ENCODE measurements around the gene SLC5A10.

Gene SLC5A10

DNA sequence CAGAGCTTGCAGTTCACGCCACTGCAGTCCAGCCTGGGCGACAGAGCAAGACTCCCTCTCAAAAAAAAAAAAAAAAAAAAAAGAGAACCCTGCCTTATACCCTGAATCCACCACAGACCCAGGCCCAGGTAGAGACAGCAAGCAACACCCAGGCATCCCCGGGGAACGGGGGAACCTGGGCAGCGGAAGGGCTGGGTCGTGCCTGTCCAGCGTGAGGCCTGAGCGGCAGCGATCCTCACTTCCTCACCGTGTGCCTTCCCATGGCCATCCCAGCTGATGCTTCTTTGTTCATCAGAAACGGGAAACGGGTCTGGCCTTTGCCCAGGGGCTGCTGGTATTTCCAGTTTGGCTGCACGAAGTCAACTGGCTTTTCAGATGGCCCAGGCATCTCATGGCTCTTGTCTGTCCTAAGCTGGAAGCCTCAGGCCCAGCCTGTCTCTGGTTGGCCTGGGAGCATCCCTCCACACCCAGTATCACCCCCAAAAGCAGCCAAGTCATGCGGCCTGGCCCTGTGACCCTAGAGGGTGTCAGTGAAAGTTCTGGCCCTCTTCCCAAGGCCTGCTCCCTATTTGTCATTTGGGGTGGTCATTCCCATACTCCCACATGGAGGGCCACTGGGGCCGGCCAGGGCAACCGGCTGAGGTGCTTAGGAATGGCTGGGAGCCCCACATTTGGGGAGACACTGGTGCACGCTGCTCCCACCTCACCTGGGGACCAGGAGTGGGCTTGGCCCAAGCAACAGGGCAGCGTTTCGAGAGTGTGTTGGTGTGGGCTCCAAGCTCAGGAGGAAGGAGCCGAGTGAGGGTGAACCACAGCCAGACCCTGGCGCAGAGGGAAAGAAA, 32.5 kb downstream of the SLC5A10 start:
- DNase-seq (ENCODE audit: low read depth in 2 of 2): no peak

DNA sequence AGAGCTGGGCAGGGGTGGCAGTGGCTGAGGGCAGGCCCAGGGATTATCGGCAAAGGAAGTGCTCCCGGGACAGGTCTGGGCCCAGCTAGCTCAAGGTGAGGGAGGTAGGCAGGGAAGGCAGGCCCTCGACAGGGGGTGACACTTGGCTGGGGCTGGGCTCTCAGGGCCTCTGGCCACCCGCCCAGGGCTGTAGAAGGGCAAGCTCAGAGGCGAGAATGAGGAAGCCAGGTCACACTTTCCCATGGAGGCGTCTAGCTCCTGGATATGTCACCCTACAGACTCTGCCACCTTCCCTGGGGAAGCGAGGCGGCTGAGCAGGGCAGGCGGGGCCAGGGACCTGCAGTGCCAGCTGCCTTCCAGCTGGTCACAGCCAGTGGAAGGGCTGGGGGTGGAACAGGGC, 33.5 kb downstream of the SLC5A10 start:
- no peak for DNase-seq (ENCODE audit: low read depth in 2 of 2)

DNA sequence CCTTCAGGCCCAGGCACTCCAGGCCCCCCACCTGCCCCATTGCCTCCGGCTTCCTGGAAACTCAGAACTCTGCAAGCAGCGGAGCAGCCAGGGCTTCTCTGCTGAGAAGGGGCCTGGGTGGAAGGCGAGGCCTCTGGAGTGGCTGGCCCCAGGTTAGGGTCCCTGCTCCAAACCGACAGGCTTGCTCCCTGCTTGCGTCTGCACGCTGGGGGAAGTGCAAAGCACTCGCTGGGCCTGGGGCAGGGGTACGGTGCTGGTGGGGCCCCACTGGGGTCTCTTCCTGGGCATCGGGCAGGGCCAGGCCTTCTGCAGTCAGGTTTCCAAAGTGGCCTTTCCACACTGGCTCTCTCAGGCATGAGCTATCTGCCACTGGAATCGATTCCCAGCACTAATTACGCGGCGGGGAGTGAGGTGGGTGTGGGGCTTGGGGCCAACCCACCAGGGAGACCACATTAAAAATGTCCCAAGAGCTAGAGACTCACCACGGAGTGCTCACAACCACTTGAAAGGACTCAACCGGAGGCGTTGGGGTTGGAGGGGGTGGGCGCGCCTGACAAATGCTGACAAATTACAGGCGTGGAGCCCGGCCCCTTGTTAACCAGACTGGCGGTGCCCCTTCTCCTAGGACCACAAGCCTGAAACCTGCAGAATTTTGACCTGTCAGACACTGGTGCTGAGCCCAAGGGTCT, 34.7 kb downstream of the SLC5A10 start:
- peak in 1 of 2 donors; percentile 13 for DNase-seq (ENCODE audit: low read depth in 2 of 2)

DNA sequence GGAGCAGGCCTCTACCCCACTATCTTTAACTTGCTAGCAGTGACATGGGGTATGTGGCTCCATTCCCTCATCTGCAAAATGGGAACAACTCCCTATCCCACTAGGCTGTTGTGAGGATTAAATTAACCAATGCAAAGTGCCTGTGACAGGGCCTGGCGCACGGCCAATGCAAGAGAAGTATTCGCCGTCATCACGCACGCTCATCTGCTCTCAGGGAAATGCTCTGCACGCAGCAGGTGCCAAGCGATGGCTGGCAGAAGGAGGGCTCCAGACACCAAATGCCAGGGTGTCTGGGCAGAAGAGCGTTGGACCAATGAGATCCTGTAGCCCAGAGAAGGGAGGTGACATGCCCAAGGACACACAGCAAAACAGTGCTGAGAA, 35.3 kb downstream of the SLC5A10 start:
- DNase-seq (ENCODE audit: low read depth in 2 of 2): no peak

DNA sequence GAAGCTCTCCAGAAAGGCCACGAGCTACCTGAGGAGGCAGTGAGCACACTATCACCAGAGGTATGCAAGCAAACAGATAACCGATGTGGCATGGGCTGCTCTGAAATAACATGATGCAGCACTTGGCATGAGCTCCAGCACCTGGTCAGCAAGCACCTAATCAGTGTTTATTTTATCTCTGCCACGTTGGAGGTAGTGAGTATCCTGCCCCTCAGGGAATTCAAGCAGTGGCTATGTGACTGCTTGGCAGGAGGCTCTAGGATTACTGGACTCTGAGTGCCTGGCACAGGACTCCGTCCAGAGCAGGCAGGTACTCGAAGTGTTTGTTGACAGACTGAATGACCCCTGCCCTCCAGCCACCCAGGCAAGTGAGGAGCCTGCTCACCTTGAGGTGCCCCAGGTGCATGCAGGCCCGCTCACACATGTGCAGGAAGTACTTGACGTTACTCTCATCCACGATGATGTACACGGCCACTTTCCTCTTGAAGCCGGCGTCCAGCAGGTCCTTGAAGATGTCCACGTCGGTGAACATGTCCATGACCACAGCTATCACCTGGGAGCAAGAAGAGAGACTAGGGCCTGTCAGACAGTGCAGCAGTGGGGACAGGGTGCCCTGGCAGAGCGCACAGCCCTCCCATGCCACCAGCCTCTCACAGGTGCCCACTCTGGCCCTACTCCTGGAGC, 36.0 kb downstream of the SLC5A10 start:
- no peak for DNase-seq (ENCODE audit: low read depth in 2 of 2)

DNA sequence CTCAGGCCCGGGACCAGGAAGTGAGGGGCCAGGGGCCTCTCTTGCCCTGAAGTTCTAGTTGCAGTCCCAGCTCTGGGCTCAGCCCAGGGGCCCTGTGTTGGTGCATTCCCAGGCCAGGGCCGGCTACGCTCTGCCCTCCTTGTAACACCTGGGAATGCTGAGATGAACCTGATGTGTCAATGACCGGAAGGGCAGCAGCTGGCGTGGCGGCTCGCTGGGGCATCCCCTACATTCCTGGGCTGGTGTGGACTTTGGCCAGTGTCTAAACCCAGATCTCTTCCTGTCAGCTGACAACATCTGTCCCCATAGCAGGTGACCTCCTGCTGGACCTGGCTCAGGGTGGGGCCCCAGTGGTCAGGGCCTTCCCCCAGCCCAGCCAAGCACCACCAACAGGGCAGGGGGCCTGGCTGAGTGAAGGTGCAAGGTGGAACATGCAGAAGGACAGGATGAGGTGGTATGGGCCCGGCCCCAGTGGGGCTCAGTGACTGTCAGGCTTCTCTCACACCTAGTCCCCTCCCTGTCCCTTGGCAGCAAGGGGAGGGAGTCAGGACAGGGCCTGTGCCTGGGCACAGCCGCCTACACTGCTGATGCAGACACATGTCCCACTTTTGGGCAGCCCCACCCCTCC, 36.7 kb downstream of the SLC5A10 start:
- DNase-seq (ENCODE audit: low read depth in 2 of 2): no peak

DNA sequence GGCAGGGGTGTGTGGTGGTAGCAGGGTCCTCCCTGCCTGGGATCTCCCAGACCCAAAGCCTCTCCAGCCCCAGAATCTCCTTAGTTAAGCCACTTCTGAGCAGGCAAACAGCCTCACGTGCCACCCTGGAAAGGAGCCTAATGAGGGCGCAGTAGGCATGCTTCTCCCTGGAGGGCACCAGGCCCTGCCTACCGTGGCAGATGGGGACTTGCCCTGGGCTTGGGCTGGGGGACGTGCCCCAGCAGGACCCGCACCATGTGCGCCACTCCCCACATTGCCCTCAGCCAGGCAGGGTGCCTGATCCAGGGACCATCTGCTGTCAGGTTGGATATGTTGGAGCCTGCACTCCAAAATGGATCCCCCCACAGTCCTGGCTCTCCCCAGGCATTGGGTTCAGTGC, 38.4 kb downstream of the SLC5A10 start:
- no peak for DNase-seq (ENCODE audit: low read depth in 2 of 2)

DNA sequence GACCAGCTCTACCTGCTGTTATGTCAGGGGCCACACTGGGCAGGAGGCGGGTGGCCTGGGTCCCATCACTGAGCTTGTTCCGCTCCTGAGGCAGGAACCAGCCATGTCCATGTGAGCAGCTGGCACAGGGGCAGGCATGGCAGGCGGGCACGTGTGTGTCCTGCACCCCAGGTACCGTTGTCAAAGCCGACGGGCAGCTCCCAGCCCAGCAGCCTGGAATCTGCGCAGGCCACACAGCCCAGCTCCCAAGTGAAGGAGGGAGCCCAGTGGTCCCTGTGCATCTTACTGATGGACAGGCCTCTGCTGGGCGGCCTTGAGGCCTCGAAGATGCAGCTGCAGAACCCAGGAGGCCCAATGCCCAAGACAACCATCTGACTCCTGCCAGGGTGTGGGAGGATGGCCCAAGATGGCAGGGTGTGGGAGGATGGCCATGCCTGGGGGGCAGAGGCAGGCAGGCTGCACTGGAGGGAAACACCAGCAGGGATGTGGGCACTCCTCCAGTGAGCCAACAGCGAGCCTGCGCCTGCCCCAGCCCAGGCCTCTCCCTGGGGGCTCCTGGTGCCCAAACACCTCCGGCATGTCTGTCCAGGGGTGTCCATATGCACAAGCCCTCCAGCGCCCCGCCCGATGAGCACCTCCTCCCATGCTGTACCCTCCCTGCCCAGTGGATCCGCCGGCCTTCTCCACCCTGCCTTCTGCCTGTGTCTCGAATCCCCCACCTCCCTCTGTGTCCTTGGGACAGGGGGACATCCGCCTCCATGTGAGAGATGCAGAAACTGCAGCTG, 39.8 kb downstream of the SLC5A10 start:
- DNase-seq (ENCODE audit: low read depth in 2 of 2): no peak

DNA sequence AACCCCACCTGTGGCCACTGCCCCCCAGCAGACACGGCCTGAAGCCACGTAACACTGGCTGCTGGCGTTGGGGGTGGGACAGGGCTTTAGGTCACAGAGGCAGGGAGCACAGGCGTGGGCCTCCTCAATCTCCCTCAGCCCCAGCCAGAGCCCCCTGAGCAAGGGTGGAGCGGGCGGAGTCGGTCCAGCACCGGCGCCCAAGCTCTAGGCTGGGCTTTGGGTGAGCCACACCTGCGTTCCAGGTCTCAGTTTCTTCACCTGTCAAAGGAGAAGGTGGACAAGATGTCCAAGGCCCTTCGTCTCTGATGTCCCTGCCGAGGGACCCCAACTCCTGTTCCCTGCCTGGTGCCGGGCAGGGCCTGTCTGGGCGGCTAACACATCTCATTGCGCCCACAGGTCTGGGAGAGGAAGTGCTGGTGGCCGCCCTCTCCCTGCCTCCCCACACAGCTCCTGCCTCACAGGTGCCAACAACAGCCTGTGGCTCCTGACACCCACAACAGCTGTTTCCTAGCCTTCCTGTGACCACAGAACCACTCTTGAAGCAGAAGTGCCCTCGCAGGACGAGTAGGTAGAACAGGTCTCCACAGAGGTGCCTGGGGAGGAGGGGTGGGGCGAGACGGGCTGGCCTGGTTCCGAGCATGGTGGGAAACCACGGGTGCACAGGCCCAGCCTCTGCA, 40.6 kb downstream of the SLC5A10 start:
- no peak for DNase-seq (ENCODE audit: low read depth in 2 of 2)

DNA sequence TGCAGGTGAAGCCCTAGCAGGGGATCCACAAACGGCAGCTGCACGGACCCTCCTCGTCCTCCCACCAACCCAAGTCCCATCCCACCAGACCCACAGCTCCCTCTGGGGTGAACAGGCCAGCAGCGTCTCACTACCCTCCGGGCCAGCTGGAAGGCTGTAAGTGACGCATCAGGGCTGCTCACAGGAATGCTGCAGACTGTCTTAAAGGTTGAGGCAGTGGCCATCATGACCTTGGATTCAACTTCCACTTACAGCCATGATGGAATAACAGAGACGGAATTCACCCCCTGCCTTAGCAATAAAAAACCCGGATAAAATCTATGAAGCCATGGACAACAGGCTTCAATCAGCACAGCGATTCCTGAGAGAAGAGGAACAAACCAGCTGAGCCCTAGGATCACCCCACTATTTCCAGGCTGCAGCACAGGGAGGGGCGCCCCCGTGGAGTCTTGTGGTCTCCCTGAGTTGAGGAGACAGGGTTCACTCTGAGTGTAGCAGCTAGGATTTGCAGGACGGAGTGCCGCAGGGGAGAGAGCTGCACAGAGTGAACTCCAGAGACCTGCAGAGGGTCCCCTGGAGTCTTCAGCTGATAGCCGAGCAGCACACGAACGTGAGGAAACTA, 42.1 kb downstream of the SLC5A10 start:
- DNase-seq (ENCODE audit: low read depth in 2 of 2): no peak

DNA sequence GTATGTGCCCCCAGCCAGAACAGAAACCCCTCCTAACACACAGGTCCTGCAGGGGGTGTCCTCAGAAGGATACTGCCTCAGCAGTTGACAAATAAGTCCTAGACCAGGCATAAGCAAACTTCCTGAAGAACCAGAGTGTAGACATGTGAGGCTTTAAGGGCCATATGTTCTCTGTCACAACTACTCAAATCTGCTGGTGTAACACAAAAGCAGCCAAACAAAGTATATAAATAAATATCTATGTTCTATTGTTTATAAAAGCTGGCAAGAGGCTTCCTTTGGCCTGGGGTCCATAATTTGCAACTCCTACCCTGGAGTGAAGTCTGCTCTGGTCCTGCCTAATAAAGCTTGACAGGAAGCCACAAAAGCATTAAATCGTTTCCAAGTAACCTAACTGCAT, 42.7 kb downstream of the SLC5A10 start:
- DNase-seq (ENCODE audit: low read depth in 2 of 2): no peak

DNA sequence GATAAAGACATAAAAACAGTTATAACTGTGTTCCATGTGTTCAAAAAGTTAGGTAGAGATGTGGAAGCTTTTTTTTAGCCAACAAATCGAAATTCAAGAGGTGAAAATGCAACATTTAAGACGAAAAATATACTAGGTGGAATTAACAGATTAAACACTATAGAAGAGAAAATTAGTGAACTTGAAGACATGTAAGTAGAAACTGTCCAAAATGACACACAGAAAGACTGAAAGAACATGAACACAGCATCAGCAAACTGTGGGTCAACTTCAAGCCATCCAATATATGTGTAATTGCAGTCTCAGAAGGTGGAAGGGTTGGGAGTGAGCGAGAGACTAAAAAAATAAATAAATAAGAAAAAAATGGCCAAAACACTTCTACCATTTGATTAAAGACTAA, 43.3 kb downstream of the SLC5A10 start:
- DNase-seq (ENCODE audit: low read depth in 2 of 2): no peak

DNA sequence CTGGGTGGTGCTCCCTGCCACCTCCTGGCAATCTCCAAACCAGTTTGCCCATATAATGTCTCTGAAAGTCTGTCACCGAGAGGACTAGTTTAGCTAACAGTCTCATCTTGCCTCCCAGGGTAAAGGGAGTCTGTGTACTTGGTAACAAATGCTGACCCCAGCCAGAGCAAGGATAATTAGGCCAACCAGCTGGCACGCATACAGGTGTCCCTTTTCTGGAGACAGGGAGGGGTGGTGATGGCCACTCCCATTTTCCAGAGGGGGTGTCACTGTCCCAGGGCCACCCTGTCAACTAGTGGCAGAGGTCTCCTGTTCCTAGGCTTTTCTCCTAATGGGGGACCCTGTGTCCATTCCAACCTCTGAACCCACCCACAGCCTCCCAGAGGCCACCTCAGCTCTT, 44.5 kb downstream of the SLC5A10 start:
- DNase-seq (ENCODE audit: low read depth in 2 of 2): no peak

DNA sequence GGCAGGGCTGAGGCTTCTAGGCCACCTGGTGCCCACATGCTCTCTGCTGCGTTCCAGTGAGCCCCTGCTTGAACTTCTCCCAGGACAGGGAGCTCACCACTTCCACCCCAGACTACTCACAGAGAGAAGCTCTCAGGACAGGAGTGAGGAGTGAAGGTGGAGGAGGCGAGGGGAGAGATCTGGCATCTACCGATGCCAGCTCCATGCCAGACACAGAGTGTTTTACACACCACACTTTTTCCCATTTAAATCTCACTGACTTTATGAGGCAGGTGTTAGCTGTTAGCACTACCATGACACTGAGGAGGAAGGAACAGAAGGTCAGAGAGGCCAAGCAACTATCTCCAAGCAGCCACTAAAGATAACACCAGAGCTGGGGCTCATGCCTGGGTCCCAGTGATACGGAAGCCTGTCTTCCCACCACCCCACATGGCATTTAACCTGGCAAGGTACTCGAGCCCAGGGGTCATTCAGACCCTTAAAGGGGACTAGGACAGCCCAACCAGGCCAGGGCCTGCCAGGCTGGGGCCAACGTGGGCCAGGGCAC, 45.8 kb downstream of the SLC5A10 start:
- no peak for DNase-seq (ENCODE audit: low read depth in 2 of 2)

DNA sequence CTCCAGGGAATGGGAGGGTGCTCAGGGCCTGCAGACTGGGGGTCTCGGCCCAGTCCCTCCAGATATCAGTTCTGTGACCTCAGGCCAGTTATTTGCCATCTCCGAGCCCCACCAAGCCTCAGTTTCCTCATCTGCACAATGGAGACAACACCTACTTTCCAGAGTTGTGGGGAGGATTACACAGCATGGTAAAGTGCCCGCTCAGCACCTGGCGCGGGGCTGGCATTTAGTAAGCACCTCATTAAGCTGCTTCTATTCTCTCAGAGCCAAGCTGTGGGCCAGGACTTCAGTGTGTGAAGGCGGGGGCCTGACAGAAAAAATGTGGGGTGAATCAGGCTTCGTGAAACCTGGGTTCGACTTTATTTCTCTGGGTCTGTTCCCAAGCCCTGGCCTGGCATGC, 47.4 kb downstream of the SLC5A10 start:
- no peak for DNase-seq (ENCODE audit: low read depth in 2 of 2)

DNA sequence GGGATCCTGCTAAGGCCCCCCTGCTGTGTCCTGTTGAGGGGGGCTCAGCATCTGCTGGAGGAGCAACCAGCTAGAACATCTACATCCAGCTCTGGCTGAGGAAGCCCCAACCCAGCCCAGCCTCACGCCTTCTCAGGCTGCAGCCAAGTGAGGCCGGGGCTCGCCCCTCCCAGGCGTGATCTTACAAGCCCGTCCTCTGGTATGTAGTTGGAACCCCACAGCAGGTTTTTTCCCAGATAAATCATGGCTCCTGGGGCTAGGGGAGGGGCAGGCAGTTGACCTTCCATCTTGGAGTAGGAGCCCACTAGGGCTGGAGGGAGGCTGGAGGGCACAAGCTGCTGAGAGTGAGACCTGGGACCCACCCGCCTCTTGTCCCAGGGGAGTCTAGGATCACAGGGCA, 47.9 kb downstream of the SLC5A10 start:
- no peak for DNase-seq (ENCODE audit: low read depth in 2 of 2)

DNA sequence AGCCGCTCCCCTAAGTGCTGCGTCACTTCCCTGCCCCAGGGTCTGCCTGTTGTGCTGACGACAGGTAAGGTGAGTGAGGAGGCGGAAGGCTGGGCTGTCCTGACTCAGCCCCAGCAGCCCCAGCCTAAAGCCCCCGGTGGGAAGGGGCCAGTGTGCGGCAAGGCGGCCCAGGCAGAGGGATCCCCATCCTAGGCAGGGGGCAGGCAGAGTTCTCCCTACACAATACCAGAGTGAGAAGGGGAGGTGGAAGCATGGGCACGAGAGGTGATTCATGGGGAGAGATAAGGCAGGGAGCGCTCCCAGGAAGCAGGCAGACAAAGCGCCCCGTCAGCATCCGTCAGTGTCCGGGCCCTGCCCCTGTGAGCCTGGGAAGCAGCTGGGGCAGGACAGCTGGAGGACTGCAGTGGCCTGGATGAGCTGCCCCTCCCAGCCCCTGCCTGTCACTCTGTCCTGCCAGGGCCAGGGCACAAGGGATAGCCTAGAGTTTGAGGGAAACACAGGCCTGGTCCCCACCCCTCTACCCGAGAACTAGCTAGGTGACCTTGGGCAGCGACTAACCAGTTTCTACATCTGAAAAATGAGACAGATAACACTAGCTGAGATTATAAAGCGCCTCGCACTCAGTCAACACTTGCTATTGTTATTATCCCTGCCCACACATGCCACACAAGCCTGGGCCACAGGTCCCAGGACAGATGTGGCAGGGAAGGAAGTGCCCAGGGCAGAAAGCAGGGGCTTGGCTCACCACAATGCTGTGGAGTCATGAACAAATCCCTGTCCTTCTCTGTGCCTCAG, 48.8 kb downstream of the SLC5A10 start:
- no peak for DNase-seq (ENCODE audit: low read depth in 2 of 2)

DNA sequence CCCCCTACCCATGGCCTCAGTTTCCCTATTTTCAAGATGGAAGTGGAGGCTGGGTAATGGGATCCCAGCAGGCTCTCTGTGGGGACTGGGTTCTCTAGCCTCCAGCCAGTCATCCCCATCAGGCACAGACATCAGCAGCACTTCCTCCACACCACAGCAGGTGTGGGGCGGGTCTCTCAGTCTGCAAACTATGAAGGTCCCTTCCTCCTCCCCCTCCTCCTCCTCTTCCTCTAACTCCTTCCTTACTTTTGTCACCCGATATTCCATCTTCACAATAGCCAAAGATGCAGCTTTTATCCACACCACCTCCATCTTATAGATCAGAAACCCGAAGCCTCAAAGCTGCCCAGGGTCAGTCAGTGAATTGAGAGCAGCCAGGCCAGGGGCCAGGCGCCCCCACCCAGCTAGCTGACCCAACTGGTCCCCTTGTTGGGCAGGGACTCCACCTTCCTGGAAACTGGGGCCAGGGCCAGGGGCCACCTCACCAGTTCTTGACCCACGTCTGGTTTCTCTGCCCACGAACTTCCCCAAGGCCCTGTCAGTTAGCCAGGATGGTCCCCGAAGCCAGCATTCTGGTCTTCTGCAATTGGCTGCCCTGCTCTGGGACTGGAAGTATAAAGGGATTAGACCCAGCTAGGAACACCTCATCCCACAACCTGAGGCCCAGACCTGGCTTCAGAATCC, 50.1 kb downstream of the SLC5A10 start:
- DNase-seq (ENCODE audit: low read depth in 2 of 2): no peak
